HepG2 (cell line): Measurements from ENCODE around the gene CCDC142. TPM values are rescaled to one million over a fixed set of nuclear protein-coding genes. Genes with fewer than 3 reads are reported as not detected.

Experiments
- BCL6 ChIP-seq: IDR thresholded peaks from 2 replicates; pipeline ENCODE4 v1.6.1; 2016; ENCODE audit warnings: missing genetic modification reagents, missing compliant biosample characterization
- BRCA1 ChIP-seq: sonication (generic); formaldehyde crosslinking; IDR thresholded peaks from 2 replicates; pipeline ENCODE4 v1.4.0; 2020; ENCODE audit warnings: missing genetic modification reagents
- CBFB ChIP-seq: sonication (generic); formaldehyde crosslinking; IDR thresholded peaks from 2 replicates; pipeline ENCODE4 v1.4.0; 2020; ENCODE audit warnings: missing genetic modification reagents
- FOXJ3 ChIP-seq: sonication (generic); formaldehyde crosslinking; IDR thresholded peaks from 2 replicates; pipeline ENCODE4 v1.4.0; 2020; ENCODE audit warnings: missing genetic modification reagents, mild to moderate bottlenecking, borderline replicate concordance
- HOXA7 ChIP-seq: sonication (generic); formaldehyde crosslinking; IDR thresholded peaks from 2 replicates; pipeline ENCODE4 v1.8.1; 2022; ENCODE audit warnings: mild to moderate bottlenecking, missing genetic modification reagents, moderate library complexity
- IKZF4 ChIP-seq: sonication (generic); formaldehyde crosslinking; IDR thresholded peaks from 2 replicates; pipeline ENCODE4 v1.5.1; 2020; ENCODE audit warnings: borderline replicate concordance, mild to moderate bottlenecking, low read depth, missing genetic modification reagents; ENCODE audit errors: not compliant biosample characterization
- JDP2 ChIP-seq: sonication (generic); formaldehyde crosslinking; IDR thresholded peaks from 2 replicates; pipeline ENCODE4 v1.8.1; 2022; ENCODE audit warnings: missing genetic modification reagents, borderline replicate concordance
- MYNN ChIP-seq: sonication (generic); formaldehyde crosslinking; IDR thresholded peaks from 2 replicates; pipeline ENCODE4 v1.4.0; 2020; ENCODE audit warnings: mild to moderate bottlenecking, low read depth, missing genetic modification reagents
- NFIC ChIP-seq: IDR thresholded peaks from 2 replicates; pipeline ENCODE4 v1.6.1; 2012; ENCODE audit warnings: mild to moderate bottlenecking, low read length, inconsistent platforms
- RBFOX2 ChIP-seq: fragments of 200-400 bp; formaldehyde crosslinking; IDR thresholded peaks from 2 replicates; pipeline ENCODE4 v1.6.1; 2017; ENCODE audit warnings: low read depth, mild to moderate bottlenecking, low read length
- RCOR2 ChIP-seq: IDR thresholded peaks from 2 replicates; pipeline ENCODE4 v1.6.1; 2016; ENCODE audit warnings: missing biosample characterization, missing genetic modification reagents
- SP1 ChIP-seq, 2 experiments: fragments of 450-650 bp in 1 of 2; sonication (generic) in 1 of 2; formaldehyde crosslinking in 1 of 2; IDR thresholded peaks; 2 replicates each; pipeline versions ENCODE4 v1.4.0 to v1.6.1; 2016 to 2020; ENCODE audit warnings: missing genetic modification reagents in 1 of 2
- ZBTB1 ChIP-seq: sonication (generic); formaldehyde crosslinking; IDR thresholded peaks from 2 replicates; pipeline ENCODE4 v1.4.0; 2020; ENCODE audit warnings: missing genetic modification reagents, borderline replicate concordance
- ZFY ChIP-seq: sonication (generic); formaldehyde crosslinking; IDR thresholded peaks from 2 replicates; pipeline ENCODE4 v1.4.0; 2020; ENCODE audit warnings: missing genetic modification reagents
- ZNF124 ChIP-seq: sonication (generic); formaldehyde crosslinking; IDR thresholded peaks from 2 replicates; pipeline ENCODE4 v1.4.0; 2020; ENCODE audit warnings: missing genetic modification reagents
- ZNF235 ChIP-seq: sonication (generic); formaldehyde crosslinking; IDR thresholded peaks from 2 replicates; pipeline ENCODE4 v1.8.1; 2023; ENCODE audit warnings: mild to moderate bottlenecking, missing genetic modification reagents, borderline replicate concordance
- ZNF263 ChIP-seq: sonication (generic); formaldehyde crosslinking; IDR thresholded peaks from 2 replicates; pipeline ENCODE4 v1.4.0; 2020; ENCODE audit warnings: missing genetic modification reagents
- ZNF547 ChIP-seq: sonication (generic); formaldehyde crosslinking; IDR thresholded peaks from 2 replicates; pipeline ENCODE4 v1.5.1; 2020; ENCODE audit warnings: mild to moderate bottlenecking, missing genetic modification reagents
- ZNF788 ChIP-seq: sonication (generic); formaldehyde crosslinking; IDR thresholded peaks from 2 replicates; pipeline ENCODE4 v1.5.0; 2020; ENCODE audit warnings: mild to moderate bottlenecking, missing genetic modification reagents, borderline replicate concordance
- ZSCAN31 ChIP-seq: sonication (generic); formaldehyde crosslinking; IDR thresholded peaks from 2 replicates; pipeline ENCODE4 v1.5.0; 2020; ENCODE audit warnings: low read depth, mild to moderate bottlenecking, missing genetic modification reagents
- polyA plus RNA-seq, 8 experiments: library from polyadenylated mRNA; depleted of rRNA in 3 of 8; stranded (reverse) in 7 of 8; unstranded in 1 of 8; fragments of >200 nt; fragmentation: Illumina TruSeq in 4 of 8; extraction: Trizol in 4 of 8; gene quantifications; 2 replicates each; pipeline versions ENCODE4 v1.2.1 to v1.2.3, GENCODE V29; 2011 to 2016; ENCODE audit warnings: low read depth in 4 of 8, missing spikeins in 1 of 8, mixed read lengths in 1 of 8; ENCODE audit not compliant: insufficient read depth in 1 of 8
- total RNA-seq, 5 experiments: library from RNA; depleted of rRNA; stranded (reverse); fragments of >200 nt; fragmentation: Illumina TruSeq; extraction: Trizol; gene quantifications; 2 replicates each; pipeline ENCODE4 v1.2.3, GENCODE V29; 2016; ENCODE audit warnings: low read depth in 1 of 5
- TF ChIP-seq, protein P1 (sequence below): IDR thresholded peaks from 2 replicates; pipeline ENCODE4 v1.6.1; 2016; ENCODE audit warnings: mild to moderate bottlenecking
- TF ChIP-seq, protein P2 (sequence below): sonication (generic); formaldehyde crosslinking; IDR thresholded peaks from 2 replicates; pipeline ENCODE4 v1.4.0; 2020; ENCODE audit warnings: missing genetic modification reagents
- TF ChIP-seq, protein P3 (sequence below): sonication (generic); formaldehyde crosslinking; IDR thresholded peaks from 2 replicates; pipeline ENCODE4 v1.5.0; 2020; ENCODE audit warnings: mild to moderate bottlenecking, missing genetic modification reagents, borderline replicate concordance

Gene CCDC142
- total and polyA plus RNA-seq, 2 of the 13 experiments (the other 11 are each of a cell fraction or from before 2014, with no cell fraction given) = 14.7 to 30.4 TPM

DNA sequence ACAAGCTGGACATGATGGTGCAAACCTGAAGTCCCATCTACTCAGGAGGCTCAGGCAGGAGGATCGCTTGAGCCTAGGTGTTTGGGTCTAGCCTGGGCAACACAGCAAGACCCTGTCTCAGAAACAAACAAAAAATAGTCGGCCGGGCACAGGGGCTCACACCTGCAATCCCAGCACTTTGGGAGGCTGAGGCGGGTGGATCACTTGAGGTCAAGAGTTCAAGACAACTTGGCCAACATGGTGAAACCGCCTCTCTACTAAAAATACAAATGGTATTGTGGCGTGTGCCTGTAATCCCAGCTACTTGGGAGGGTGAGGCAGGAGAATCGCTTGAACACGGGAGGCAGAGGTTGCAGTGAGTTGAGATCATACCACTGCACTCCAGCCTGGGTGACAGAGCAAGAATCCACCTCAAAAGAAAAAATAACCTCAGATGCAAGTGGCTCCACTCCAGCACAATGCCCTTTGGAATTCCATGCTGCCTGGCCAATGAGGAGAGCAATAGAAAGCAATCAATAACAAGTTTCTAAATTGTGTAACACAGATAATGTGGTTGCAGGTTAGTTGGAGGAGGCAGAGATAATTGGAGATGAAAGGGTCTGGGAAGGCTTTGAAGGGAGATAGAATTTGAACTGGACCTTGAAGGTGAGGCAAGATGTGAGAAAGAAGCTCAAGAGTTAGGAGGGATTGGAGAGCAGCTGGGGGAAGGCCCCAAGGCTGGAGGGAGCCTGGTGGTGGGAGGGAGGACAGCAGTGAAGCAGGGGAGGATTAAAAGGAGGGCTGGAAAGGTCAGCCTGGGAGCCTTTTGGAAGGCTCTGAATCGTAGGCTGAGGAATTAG lies 6.1 kb upstream of the CCDC142 start (continued):
- 0 out of 2 replicates have a peak, but pooled peaks have one; percentile 5 for TF ChIP-seq RBFOX2
- 0 out of 2 replicates have a peak, but pooled peaks have one; percentile 5 for TF ChIP-seq ZFY (CRISPR knock-in tag)
- peak; percentile 64; the same call in 1 of the 2 replicates for TF ChIP-seq ZNF124 (CRISPR knock-in tag)
- peak; percentile 81; the same call in 1 of the 2 replicates for TF ChIP-seq JDP2 (CRISPR knock-in tag)
- no peak for TF ChIP-seq BRCA1 (CRISPR knock-in tag)
- peak; percentile 74 for TF ChIP-seq IKZF4 (CRISPR knock-in tag)
- TF ChIP-seq ZNF263 (CRISPR knock-in tag) = peak; percentile 96
- peak; percentile 93; the same call in 1 of the 2 replicates for TF ChIP-seq HOXA7 (CRISPR knock-in tag)
- peak; percentile 61; the same call in 1 of the 2 replicates for TF ChIP-seq ZSCAN31 (CRISPR knock-in tag)
- 0 out of 2 replicates have a peak, but pooled peaks have one; percentile 14 for TF ChIP-seq MYNN (CRISPR knock-in tag)
- TF ChIP-seq NFIC = peak; percentile 90
- TF ChIP-seq RCOR2 = peak; percentile 94
- peak; percentile 64 for TF ChIP-seq ZNF547 (CRISPR knock-in tag)
- TF ChIP-seq FOXJ3 = peak; percentile 54; the same call in 1 of the 2 replicates
- peak; percentile 71; the same call in 1 of the 2 replicates for TF ChIP-seq CBFB (CRISPR knock-in tag)
- TF ChIP-seq, protein P1, sequence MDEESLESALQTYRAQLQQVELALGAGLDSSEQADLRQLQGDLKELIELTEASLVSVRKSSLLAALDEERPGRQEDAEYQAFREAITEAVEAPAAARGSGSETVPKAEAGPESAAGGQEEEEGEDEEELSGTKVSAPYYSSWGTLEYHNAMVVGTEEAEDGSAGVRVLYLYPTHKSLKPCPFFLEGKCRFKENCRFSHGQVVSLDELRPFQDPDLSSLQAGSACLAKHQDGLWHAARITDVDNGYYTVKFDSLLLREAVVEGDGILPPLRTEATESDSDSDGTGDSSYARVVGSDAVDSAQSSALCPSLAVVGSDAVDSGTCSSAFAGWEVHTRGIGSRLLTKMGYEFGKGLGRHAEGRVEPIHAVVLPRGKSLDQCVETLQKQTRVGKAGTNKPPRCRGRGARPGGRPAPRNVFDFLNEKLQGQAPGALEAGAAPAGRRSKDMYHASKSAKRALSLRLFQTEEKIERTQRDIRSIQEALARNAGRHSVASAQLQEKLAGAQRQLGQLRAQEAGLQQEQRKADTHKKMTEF = peak; percentile 87
- peak; percentile 88 for TF ChIP-seq BCL6 (CRISPR knock-in tag)
- no peak for TF ChIP-seq SP1 (IDR thresholded peaks at IDR 0.05)
- TF ChIP-seq SP1 (CRISPR knock-in tag; IDR thresholded peaks at IDR 0.05) = no peak; the same call in 1 of the 2 replicates
- TF ChIP-seq ZNF235 (CRISPR knock-in tag) = no peak
- TF ChIP-seq, protein P2, sequence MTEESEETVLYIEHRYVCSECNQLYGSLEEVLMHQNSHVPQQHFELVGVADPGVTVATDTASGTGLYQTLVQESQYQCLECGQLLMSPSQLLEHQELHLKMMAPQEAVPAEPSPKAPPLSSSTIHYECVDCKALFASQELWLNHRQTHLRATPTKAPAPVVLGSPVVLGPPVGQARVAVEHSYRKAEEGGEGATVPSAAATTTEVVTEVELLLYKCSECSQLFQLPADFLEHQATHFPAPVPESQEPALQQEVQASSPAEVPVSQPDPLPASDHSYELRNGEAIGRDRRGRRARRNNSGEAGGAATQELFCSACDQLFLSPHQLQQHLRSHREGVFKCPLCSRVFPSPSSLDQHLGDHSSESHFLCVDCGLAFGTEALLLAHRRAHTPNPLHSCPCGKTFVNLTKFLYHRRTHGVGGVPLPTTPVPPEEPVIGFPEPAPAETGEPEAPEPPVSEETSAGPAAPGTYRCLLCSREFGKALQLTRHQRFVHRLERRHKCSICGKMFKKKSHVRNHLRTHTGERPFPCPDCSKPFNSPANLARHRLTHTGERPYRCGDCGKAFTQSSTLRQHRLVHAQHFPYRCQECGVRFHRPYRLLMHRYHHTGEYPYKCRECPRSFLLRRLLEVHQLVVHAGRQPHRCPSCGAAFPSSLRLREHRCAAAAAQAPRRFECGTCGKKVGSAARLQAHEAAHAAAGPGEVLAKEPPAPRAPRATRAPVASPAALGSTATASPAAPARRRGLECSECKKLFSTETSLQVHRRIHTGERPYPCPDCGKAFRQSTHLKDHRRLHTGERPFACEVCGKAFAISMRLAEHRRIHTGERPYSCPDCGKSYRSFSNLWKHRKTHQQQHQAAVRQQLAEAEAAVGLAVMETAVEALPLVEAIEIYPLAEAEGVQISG (CRISPR knock-in tag) = 0 out of 2 replicates have a peak, but pooled peaks have one; percentile 36
- TF ChIP-seq, protein P3, sequence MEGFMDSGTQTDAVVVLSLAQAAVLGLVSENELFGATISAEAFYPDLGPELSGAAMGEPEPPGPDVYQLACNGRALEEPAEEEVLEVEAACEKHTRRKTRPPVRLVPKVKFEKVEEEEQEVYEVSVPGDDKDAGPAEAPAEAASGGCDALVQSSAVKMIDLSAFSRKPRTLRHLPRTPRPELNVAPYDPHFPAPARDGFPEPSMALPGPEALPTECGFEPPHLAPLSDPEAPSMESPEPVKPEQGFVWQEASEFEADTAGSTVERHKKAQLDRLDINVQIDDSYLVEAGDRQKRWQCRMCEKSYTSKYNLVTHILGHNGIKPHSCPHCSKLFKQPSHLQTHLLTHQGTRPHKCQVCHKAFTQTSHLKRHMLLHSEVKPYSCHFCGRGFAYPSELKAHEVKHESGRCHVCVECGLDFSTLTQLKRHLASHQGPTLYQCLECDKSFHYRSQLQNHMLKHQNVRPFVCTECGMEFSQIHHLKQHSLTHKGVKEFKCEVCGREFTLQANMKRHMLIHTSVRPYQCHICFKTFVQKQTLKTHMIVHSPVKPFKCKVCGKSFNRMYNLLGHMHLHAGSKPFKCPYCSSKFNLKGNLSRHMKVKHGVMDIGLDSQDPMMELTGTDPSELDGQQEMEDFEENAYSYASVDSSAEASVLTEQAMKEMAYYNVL (CRISPR knock-in tag) = peak; percentile 76; the same call in 1 of the 2 replicates
- TF ChIP-seq ZBTB1 (CRISPR knock-in tag) = no peak
- peak; percentile 16; the same call in 1 of the 2 replicates for TF ChIP-seq ZNF788 (CRISPR knock-in tag)
